ENCODE measurements around the gene GALNT3. TPM values are rescaled to one million over a fixed set of nuclear protein-coding genes. Genes with fewer than 3 reads are reported as not detected.

GALNT3 gene
- total RNA-seq, 1 experiment from 2014 or later = 33.1 TPM

GRCh38 chr2:165720511-165720910 is 73.5 kb downstream of the GALNT3 start:
- Histone ChIP-seq H2AFZ (no peak overlapping the region), H3K27ac (no peak overlapping the region), H3K4me2 (no peak overlapping the region), H3K4me3 (no peak overlapping the region), H3K4me1 (replicated peaks; ENCODE audit: insufficient read depth) (no peaks in the 10 kb centered on the region), H3K9me2 (ENCODE audit: insufficient read depth) (no peaks in the 10 kb centered on the region), H3F3A (ENCODE audit: insufficient read depth, low read depth) (no peaks in the 10 kb centered on the region), H4K20me1 (ENCODE audit: insufficient read depth) (no peaks in the 10 kb centered on the region), H3K9me3 (ENCODE audit: insufficient read depth, low read depth) (no peaks in the 10 kb centered on the region), H3K27me3 (ENCODE audit: insufficient read depth, low read depth) (no peaks in the 10 kb centered on the region), H3K79me2 (ENCODE audit: low read depth) (no peaks in the 10 kb centered on the region), H3K36me3 (ENCODE audit: low read depth) (no peaks in the 10 kb centered on the region)
- no peak for DNase-seq
- TF ChIP-seq CTCF (conservative IDR thresholded peaks at IDR 0.05) = no peak
- TF ChIP-seq EZH2 (IDR thresholded peaks at IDR 0.05; ENCODE audit: low read depth) = no peak
- ChIA-PET POLR2A (ENCODE audit: unreplicated experiment) (no interaction called here), CTCF (no interaction called here)
- intact Hi-C loops (cut with micrococcal nuclease; ENCODE audit: unreplicated experiment) = no loop called here
- no TSS peak for BruUV-seq (replicated peaks)

- Histone ChIP-seq H3K9me2 (ENCODE audit: insufficient read depth) (no peaks in the 10 kb centered on the region), H3K27me3 (ENCODE audit: insufficient read depth, low read depth) (no peaks in the 10 kb centered on the region), H4K20me1 (ENCODE audit: insufficient read depth) (no peaks in the 10 kb centered on the region), H3K4me3 (no peak overlapping the region), H3K4me1 (replicated peaks; ENCODE audit: insufficient read depth) (no peaks in the 10 kb centered on the region), H3K4me2 (no peak overlapping the region), H3F3A (ENCODE audit: insufficient read depth, low read depth) (no peaks in the 10 kb centered on the region), H2AFZ (no peak overlapping the region), H3K36me3 (ENCODE audit: low read depth) (no peaks in the 10 kb centered on the region), H3K27ac (no peak overlapping the region), H3K79me2 (ENCODE audit: low read depth) (no peaks in the 10 kb centered on the region), H3K9me3 (ENCODE audit: insufficient read depth, low read depth) (no peaks in the 10 kb centered on the region)
- no peak for DNase-seq
- TF ChIP-seq EZH2 (IDR thresholded peaks at IDR 0.05; ENCODE audit: low read depth) (no peak), CTCF (conservative IDR thresholded peaks at IDR 0.05) (no peak)
- intact Hi-C loops (cut with micrococcal nuclease; ENCODE audit: unreplicated experiment) = no loop called here
- POLR2A ChIA-PET (ENCODE audit: unreplicated experiment) = no interaction called here
- CTCF ChIA-PET = no interaction called here
- BruUV-seq (replicated peaks) = no TSS peak
Observed at GRCh38 chr2:165718610-165719210, 75.3 kb downstream of the GALNT3 start.

- H3F3A ChIP-seq (ENCODE audit: insufficient read depth, low read depth) = no peaks in the 10 kb centered on the region
- H3K9me3 ChIP-seq (ENCODE audit: insufficient read depth, low read depth) = no peaks in the 10 kb centered on the region
- H3K4me3 ChIP-seq = no peak overlapping the region
- ChIA-PET POLR2A (ENCODE audit: unreplicated experiment) (no interaction called here), CTCF (no interaction called here)
- H4K20me1 ChIP-seq (ENCODE audit: insufficient read depth) = no peaks in the 10 kb centered on the region
- H3K36me3 ChIP-seq (ENCODE audit: low read depth) = no peaks in the 10 kb centered on the region
- H3K27ac ChIP-seq = no peak overlapping the region
- no peaks in the 10 kb centered on the region for H3K27me3 ChIP-seq (ENCODE audit: insufficient read depth, low read depth)
- BruUV-seq (replicated peaks) = no TSS peak
- intact Hi-C loops (cut with micrococcal nuclease; ENCODE audit: unreplicated experiment) = no loop called here
- H3K4me1 ChIP-seq (replicated peaks; ENCODE audit: insufficient read depth) = no peaks in the 10 kb centered on the region
- H3K79me2 ChIP-seq (ENCODE audit: low read depth) = no peaks in the 10 kb centered on the region
- DNase-seq = no peak
- H2AFZ ChIP-seq = no peak overlapping the region
- no peak for TF ChIP-seq EZH2 (IDR thresholded peaks at IDR 0.05; ENCODE audit: low read depth)
- no peak for TF ChIP-seq CTCF (conservative IDR thresholded peaks at IDR 0.05)
- H3K4me2 ChIP-seq = no peak overlapping the region
- no peaks in the 10 kb centered on the region for H3K9me2 ChIP-seq (ENCODE audit: insufficient read depth)
Observed at GRCh38 chr2:165716091-165716490, 78.0 kb downstream of the GALNT3 start.
